HG03159 (cell line): ENCODE measurements around the gene CABLES2.

Experiments used
- ATAC-seq: cut with Tn5 transposase; IDR thresholded peaks from one replicate; pipeline ENCODE4 v1.9.1; 2021; ENCODE audit warnings: mild to moderate bottlenecking, moderate library complexity; ENCODE audit not compliant: unreplicated experiment

CABLES2 gene

DNA sequence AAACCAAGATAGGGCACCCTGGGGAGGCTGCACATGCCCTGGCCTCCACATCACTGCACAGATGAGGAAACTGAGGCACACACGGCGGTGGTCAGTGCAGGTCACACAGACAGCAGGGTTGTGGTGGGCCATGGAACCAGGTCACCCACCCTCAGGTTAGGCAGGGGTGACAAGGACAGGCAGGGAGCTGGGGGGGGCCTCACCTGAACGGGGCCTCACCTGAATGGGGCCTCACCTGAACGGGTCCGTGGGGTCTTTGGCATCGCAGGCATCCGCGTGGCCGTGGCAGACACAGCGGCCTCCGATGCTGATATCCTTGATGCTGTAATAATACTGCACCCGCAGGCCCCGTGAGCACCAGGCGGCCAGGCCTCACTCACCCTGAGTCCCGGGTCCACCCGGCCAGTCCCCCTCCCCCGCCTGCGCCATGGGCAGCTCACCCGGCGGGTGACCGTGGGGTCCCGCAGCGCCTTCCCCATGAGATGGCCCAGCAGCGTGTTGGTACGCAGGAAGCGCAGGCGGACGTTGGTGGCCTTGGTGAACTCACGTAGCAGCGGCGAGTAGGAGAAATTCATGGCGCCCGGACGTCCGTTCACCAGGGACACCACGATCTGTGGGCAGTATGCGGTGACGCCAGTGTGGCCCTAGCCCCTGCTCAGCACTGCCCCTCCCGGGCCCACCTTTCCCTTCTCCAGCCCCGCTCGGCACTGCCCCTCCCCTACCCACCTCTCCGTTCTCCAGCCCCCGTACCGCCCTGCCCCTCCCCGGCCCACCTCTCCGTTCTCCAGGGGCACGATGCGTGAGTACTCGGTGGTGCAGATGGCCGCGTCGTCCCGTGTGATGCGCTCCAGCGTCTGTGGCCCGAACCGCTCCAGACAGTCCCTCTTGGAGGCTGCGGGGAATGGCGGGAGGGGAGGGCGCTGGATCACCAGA lies 55.4 kb downstream of the CABLES2 start:
- ATAC-seq = no peak

DNA sequence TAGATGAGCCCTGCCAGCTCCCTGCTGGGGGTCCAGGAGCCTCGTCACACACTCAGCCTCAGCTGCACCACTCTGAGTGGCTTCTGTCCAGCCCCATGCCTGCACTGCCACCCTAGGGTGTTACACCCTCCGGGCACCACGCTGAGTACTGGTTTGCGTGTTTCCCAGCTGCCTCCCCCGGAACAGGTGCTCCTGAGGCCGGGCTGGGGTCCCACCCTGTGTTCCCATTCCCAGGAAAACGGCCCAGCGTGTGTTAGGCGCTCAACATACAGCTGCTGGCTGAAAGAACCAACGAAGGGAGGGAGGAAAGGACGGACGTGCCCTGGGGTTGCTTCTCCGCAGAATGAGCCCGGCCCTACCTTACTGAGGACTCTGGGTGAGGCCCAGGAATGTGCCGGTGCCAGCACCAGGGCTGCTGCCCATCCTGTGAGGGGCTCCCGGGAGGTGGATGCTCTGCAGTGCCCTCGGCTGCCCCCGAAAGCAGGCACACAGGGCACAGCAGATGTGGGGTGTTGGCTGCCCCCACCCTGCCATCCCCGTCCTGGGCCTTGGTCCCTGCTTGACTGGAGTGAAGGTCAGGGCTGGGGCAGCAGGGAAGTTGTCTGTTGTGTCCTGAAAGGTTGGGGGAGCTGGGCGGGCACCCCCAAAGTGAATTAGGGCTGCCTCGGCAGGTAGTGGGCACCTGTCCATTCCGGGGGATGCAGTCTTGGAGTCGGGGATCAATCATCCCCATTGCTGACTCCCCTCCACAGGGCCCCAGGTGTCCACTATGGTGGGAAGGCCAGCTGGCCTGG lies 56.3 kb downstream of the CABLES2 start:
- ATAC-seq = no peak

DNA sequence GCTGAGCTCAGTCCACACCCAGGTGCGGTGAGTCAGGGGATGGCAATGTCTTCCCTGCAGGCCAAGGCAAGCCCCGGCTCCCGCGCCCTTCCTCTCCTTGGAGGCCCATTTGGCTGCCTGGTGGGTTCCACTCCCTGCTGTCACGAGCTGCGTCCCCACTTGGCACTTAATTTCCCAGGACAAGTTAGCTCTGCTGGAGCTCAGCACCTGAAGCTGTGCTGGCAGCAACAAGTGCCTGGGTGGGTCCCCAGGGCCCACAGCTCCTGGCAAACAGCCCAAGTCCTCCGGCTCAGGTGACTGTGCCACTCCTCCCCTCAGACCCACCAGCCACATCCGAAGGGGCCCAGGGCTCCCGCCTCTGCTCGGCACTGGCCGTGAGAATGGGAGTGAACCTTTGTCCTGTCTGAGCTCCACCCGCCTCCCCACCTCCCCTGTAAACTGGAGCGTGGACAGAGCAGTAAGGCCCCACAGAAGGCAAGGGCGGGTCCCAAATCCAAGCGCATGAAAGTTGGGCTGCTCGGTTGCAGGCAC lies 56.9 kb downstream of the CABLES2 start:
- no peak for ATAC-seq

DNA sequence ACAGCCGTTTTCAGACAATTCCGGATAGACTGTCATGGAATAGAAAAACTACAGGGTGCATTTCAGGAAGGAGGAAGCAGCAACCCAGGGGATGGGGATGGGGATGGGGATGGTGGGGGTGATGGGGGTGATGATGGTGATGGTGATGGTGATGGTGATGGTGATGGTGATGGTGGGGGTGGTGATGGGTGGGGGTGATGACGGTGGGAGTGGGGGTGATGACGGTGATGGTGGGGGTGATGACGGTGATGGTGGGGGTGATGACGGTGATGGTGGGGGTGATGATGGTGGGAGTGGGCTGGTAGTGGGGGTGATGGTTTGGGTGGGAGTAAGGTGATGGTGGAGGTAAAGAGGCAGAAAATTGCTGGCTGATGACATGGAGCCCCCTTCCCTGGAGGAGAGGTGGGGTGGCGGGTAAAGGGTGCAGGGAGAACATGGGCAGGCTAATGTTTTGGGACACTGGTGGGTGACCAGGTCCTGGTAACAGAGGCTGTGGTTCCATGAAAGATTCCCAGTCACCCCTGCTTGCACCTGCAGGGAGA lies 57.5 kb downstream of the CABLES2 start:
- ATAC-seq = no peak

DNA sequence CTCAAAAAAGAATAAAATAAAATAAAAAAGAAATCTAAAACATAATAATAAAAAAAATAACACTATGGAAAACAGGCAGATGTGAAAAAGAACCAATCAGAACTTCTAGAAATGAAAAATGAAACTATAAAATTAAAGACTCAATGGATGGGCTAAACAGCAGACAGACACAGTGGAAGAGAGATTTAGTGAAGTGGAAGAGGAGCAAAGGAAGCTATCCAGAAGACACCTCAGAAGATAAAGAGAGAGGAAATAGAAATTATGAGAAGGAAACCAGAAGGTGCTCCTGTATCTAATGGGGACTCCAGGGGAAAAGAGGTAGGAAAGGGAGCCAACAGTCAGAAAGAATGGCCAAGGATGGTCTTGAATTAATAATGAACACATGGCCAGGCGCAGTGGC lies 58.5 kb downstream of the CABLES2 start:
- no peak for ATAC-seq

DNA sequence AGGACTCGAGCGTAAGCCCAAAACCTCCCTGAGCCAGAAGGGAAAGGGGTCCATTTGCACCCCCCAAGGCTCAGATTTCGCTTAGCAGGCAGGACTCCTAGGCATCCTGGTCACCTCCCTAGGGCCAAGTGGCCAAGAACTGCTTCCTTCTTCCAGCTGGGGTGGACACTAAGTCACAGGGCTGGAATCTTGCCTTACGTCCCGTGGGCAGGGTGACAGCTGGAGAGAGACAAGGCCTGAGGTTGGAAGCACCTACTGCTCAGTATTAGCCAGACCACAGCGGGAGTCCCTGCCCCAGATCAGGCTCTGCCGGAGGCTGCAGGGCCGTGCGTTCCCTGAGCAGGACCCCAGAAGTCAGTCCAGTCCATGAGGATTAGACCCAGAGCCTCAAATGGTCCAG lies 59.6 kb downstream of the CABLES2 start:
- ATAC-seq = no peak

DNA sequence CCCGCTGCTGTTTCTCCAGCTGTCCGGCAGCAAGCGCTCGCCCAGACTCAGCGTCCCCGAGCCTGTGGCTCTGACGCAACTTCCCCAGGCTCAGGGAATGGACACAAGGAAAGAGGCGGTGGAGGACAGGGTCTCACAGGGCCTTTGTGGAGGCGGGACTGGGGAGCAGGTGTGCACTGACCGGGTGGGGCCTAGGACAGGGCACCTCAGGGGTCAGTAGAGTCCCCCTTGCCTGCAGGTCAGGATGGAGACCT lies 60.0 kb downstream of the CABLES2 start:
- no peak for ATAC-seq

DNA sequence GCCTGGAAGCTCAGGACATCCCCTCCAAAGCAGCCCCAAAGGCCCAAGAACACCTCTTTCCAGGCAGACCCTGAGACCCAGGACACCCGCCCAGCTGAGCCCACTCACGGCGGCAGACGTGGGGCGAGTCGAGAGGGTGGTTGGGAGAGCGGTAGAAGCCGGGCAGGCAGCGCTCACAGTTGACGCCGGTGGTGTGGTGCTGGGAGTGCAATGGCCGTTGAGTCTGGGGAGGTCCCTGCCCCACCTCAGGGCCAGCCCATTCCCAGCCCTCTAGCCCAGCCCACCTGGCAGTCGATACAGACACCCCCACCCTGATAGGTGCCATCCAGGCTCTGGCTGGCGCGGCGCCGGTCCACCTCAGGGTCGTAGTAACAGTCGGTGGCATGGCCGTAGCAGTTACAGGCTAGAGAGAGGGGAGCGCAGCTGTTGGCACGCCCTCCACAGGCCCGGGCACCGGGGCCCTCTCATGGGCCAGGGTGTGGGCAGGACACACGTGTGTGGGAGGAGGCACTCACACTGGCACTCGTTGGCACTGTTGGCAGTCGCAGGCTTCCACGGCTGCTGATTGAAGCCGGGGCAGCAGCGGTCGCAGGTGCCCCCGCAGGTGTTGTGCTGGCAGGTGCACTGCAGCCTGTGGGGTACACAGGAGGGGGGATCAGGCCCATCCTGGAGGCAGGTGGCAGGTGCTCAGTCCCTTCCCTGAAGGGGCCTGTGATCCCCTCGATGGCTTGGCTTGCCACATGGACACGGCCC lies 60.5 kb downstream of the CABLES2 start:
- no peak for ATAC-seq

DNA sequence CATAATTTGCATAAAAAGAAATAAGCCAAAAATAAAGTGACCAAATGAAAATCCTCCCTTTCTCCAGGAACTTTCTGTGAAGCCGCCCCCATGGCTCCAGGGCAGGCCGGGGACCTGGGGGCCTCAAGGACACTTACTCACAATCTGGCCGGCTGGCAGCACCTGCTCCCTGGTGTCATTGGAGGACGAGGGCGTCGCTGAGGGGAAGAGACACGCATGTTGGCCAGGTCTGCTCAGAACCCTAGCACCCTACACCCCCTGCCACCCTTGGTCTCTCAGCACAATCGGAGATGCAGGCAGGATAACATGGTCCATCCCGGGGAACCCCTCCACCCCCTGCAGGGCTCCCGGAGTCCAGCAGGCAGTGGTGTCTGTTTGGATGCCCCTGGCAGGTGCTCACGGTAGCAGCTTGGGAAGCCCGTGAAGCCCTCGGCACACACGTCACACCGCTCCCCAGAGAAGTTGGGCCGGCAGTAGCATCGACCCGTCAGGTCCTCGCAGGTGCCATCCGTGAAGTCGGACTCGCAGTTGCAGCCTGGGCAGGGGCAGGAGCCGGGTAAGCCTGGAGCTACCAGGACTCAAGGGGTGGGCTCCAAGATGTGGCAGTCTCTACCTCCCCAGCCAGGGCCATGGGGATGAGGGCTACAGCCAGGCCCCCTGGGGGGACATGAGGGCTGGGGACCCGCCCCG lies 61.3 kb downstream of the CABLES2 start:
- ATAC-seq = no peak

DNA sequence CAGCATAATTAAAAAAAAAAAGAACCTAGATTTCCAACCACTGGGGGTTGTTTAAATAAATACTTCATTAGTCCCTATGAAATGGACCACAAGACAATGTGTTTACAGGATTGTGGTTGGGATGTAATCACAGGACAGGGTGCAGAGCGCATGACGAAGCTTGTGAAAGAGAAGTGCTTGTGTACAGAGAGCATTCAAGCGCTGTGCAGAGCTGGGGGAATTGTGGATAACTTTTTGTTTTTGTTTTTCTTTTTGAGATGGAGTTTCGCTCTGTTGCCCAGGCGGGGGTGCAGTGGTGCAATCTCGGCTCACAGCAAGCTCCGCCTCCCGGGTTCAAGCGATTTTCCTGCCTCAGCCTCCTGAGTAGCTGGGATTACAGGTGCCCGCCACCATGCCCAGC lies 62.3 kb downstream of the CABLES2 start:
- no peak for ATAC-seq

DNA sequence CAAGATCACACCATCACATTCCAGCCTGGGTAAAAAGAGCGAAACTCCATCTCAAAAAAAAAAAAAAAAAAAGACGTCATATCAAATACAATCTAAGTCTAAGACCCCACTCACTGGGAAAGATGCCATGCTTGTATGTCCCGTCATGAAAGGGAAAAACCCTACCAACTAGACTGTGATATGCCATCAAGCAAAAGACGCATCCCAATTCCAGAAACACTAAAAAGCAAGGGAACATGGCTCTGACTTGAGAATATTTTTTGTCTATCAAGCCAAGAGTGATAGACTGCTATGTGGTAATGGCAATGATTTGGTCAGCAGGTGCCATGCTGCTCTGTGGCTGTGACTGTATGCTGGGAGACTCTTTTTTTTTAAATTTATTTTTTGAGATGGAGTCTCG lies 63.0 kb downstream of the CABLES2 start:
- no peak for ATAC-seq

DNA sequence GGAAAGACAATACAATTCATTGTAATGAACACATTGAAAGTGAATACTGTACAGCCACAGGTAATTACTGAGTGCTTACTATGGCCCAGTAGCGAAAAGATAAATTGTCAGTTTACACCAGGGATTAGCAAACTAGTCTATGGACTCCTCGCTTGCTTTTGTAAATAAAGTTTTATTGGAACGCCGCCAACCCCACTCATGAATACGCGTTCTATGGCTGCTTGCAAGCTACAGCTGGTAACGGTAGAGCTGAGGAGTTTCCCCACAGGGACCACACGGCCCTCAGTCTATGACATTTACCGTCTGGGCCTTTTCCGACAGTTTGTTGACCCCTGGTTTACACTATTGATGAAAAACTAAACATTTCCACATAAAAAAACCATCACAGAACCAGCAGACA lies 64.2 kb downstream of the CABLES2 start:
- ATAC-seq = no peak

DNA sequence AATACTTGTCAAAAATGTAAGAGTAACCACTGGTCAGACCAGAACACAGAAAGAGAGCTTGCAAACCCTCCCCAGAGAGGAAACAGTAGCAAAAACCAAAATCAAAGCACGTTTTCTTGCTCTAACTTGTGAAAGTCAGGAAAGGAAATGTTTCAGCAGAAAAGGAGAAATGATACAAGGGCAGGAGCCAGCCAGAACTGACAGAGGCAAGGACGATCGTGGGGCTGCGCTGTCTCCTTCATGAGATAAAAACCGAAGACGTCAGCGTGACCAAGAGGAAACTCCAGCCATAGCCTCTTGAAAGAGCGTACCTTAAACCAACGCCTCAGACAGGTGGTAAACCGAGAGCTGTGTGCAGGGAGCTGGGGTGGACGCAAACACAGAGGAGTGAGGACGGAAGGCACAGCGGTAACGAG lies 67.4 kb downstream of the CABLES2 start:
- ATAC-seq = peak; percentile 70
